Measurements from ENCODE around the gene NTN3.
"Not testable (repeated sequence)": the region's sequence is repeated elsewhere in the genome, so short reads cannot be mapped to it uniquely, and the experiment has no call there.

The NTN3 gene

GRCh38 chr16:2432801-2433505 lies 38.1 kb upstream of the NTN3 start:
- intact Hi-C loops (cut with micrococcal nuclease), result no loop called here
- no peaks in the 10 kb centered on the region for H3K9me3 Mint-ChIP-seq
- peaks cover 39% of the 10 kb centered on the region for H3K36me3 Mint-ChIP-seq (ENCODE audit: low read depth)
- H3K27ac Mint-ChIP-seq, result no peak overlapping the region
- H3K4me1 Mint-ChIP-seq (ENCODE audit: low read depth), result peaks cover 21% of the 10 kb centered on the region
- H3K27me3 Mint-ChIP-seq, result peaks cover 12% of the 10 kb centered on the region
- H3K4me3 Mint-ChIP-seq, result no peak overlapping the region

GRCh38 chr16:2435236-2435635 lies 35.9 kb upstream of the NTN3 start:
- intact Hi-C loops (cut with micrococcal nuclease); H3K4me3 Mint-ChIP-seq; H3K27me3 Mint-ChIP-seq; H3K27ac Mint-ChIP-seq; H3K9me3 Mint-ChIP-seq; H3K4me1 Mint-ChIP-seq (ENCODE audit: low read depth): not testable (repeated sequence)
- peaks cover 62% of the 10 kb centered on the region for H3K36me3 Mint-ChIP-seq (ENCODE audit: low read depth)

- Mint-ChIP-seq H3K4me3 (no peak overlapping the region), H3K27me3 (no peaks in the 10 kb centered on the region), H3K4me1 (ENCODE audit: low read depth) (no peaks in the 10 kb centered on the region), H3K9me3 (no peaks in the 10 kb centered on the region), H3K27ac (no peak overlapping the region), H3K36me3 (ENCODE audit: low read depth) (peaks cover 64% of the 10 kb centered on the region)
- intact Hi-C loops (cut with micrococcal nuclease), result no loop called here
Measured at GRCh38 chr16:2436110-2436509, 35.0 kb upstream of the NTN3 start.

- Mint-ChIP-seq H3K4me3 (no peak overlapping the region), H3K9me3 (no peaks in the 10 kb centered on the region), H3K27me3 (no peaks in the 10 kb centered on the region), H3K4me1 (ENCODE audit: low read depth) (no peaks in the 10 kb centered on the region), H3K36me3 (ENCODE audit: low read depth) (peaks cover 64% of the 10 kb centered on the region), H3K27ac (no peak overlapping the region)
- intact Hi-C loops (cut with micrococcal nuclease), result no loop called here
Measured at GRCh38 chr16:2437032-2437790, 33.9 kb upstream of the NTN3 start.

GRCh38 chr16:2438121-2438520 lies 33.0 kb upstream of the NTN3 start:
- no peak overlapping the region for H3K27ac Mint-ChIP-seq
- H3K27me3 Mint-ChIP-seq, result no peaks in the 10 kb centered on the region
- no peaks in the 10 kb centered on the region for H3K4me1 Mint-ChIP-seq (ENCODE audit: low read depth)
- intact Hi-C loops (cut with micrococcal nuclease), result no loop called here
- H3K4me3 Mint-ChIP-seq, result no peak overlapping the region
- no peaks in the 10 kb centered on the region for H3K9me3 Mint-ChIP-seq
- peaks cover 55% of the 10 kb centered on the region for H3K36me3 Mint-ChIP-seq (ENCODE audit: low read depth)

- H3K27me3 Mint-ChIP-seq, result no peaks in the 10 kb centered on the region
- peaks cover 62% of the 10 kb centered on the region for H3K36me3 Mint-ChIP-seq (ENCODE audit: low read depth)
- intact Hi-C loops (cut with micrococcal nuclease), result no loop called here
- no peak overlapping the region for H3K27ac Mint-ChIP-seq
- no peaks in the 10 kb centered on the region for H3K4me1 Mint-ChIP-seq (ENCODE audit: low read depth)
- H3K9me3 Mint-ChIP-seq, result no peaks in the 10 kb centered on the region
- H3K4me3 Mint-ChIP-seq, result no peak overlapping the region
Measured at GRCh38 chr16:2439598-2439997, 31.5 kb upstream of the NTN3 start.

GRCh38 chr16:2441143-2441804 lies 29.8 kb upstream of the NTN3 start:
- H3K9me3 Mint-ChIP-seq; H3K27ac Mint-ChIP-seq; H3K4me1 Mint-ChIP-seq (ENCODE audit: low read depth); H3K4me3 Mint-ChIP-seq; intact Hi-C loops (cut with micrococcal nuclease); H3K27me3 Mint-ChIP-seq: not testable (repeated sequence)
- peaks cover 71% of the 10 kb centered on the region for H3K36me3 Mint-ChIP-seq (ENCODE audit: low read depth)

- Mint-ChIP-seq H3K4me1 (ENCODE audit: low read depth) (no peaks in the 10 kb centered on the region), H3K9me3 (no peaks in the 10 kb centered on the region), H3K27ac (no peak overlapping the region), H3K4me3 (no peak overlapping the region), H3K36me3 (ENCODE audit: low read depth) (peaks cover 71% of the 10 kb centered on the region), H3K27me3 (no peaks in the 10 kb centered on the region)
- intact Hi-C loops (cut with micrococcal nuclease), result no loop called here
Measured at GRCh38 chr16:2443555-2443954, 27.5 kb upstream of the NTN3 start.

GRCh38 chr16:2447920-2448583 lies 23.0 kb upstream of the NTN3 start:
- H3K36me3 Mint-ChIP-seq (ENCODE audit: low read depth), result peaks cover 90% of the 10 kb centered on the region
- intact Hi-C loops (cut with micrococcal nuclease), result no loop called here
- H3K4me1 Mint-ChIP-seq (ENCODE audit: low read depth), result no peaks in the 10 kb centered on the region
- H3K27me3 Mint-ChIP-seq, result no peaks in the 10 kb centered on the region
- H3K27ac Mint-ChIP-seq, result no peak overlapping the region
- no peaks in the 10 kb centered on the region for H3K9me3 Mint-ChIP-seq
- H3K4me3 Mint-ChIP-seq, result no peak overlapping the region

- Mint-ChIP-seq H3K27me3 (no peaks in the 10 kb centered on the region), H3K9me3 (no peaks in the 10 kb centered on the region), H3K4me1 (ENCODE audit: low read depth) (no peaks in the 10 kb centered on the region), H3K36me3 (ENCODE audit: low read depth) (peaks cover 92% of the 10 kb centered on the region), H3K4me3 (no peak overlapping the region), H3K27ac (no peak overlapping the region)
- intact Hi-C loops (cut with micrococcal nuclease), result no loop called here
Measured at GRCh38 chr16:2449118-2449517, 22.0 kb upstream of the NTN3 start.

- H3K4me1 Mint-ChIP-seq (ENCODE audit: low read depth), result no peaks in the 10 kb centered on the region
Measured at GRCh38 chr16:2450535-2450934, 20.6 kb upstream of the NTN3 start.

GRCh38 chr16:2450975-2451381 lies 20.1 kb upstream of the NTN3 start:
- Mint-ChIP-seq H3K4me1 (ENCODE audit: low read depth) (no peaks in the 10 kb centered on the region), H3K27ac (no peak overlapping the region), H3K36me3 (ENCODE audit: low read depth) (peaks cover 89% of the 10 kb centered on the region), H3K27me3 (no peaks in the 10 kb centered on the region), H3K9me3 (no peaks in the 10 kb centered on the region), H3K4me3 (no peak overlapping the region)
- intact Hi-C loops (cut with micrococcal nuclease), result no loop called here

More at GRCh38 chr16:2450535-2450934, 20.6 kb upstream of the NTN3 start:
- Mint-ChIP-seq H3K27me3 (no peaks in the 10 kb centered on the region), H3K27ac (no peak overlapping the region), H3K9me3 (no peaks in the 10 kb centered on the region), H3K36me3 (ENCODE audit: low read depth) (peaks cover 89% of the 10 kb centered on the region), H3K4me3 (no peak overlapping the region)
- intact Hi-C loops (cut with micrococcal nuclease), result no loop called here

- Mint-ChIP-seq H3K4me1 (ENCODE audit: low read depth) (no peaks in the 10 kb centered on the region), H3K36me3 (ENCODE audit: low read depth) (peaks cover 89% of the 10 kb centered on the region), H3K27me3 (no peaks in the 10 kb centered on the region), H3K27ac (no peak overlapping the region), H3K4me3 (no peak overlapping the region), H3K9me3 (no peaks in the 10 kb centered on the region)
- intact Hi-C loops (cut with micrococcal nuclease), result no loop called here
Measured at GRCh38 chr16:2451851-2452320, 19.2 kb upstream of the NTN3 start.

GRCh38 chr16:2452650-2453049 lies 18.4 kb upstream of the NTN3 start:
- Mint-ChIP-seq H3K4me3 (no peak overlapping the region), H3K36me3 (ENCODE audit: low read depth) (peaks cover 86% of the 10 kb centered on the region), H3K9me3 (no peaks in the 10 kb centered on the region), H3K27ac (no peak overlapping the region), H3K4me1 (ENCODE audit: low read depth) (no peaks in the 10 kb centered on the region), H3K27me3 (no peaks in the 10 kb centered on the region)
- intact Hi-C loops (cut with micrococcal nuclease), result no loop called here

Data from dendritic cell treated with granulocyte-macrophage colony-stimulating factor and Interleukin-4, amounts not matched to agents 40 ng/mL and 50 ng/mL, for 4 days (primary cell).